ENCODE data around the gene WNT8A. TPM values are rescaled to one million over a fixed set of nuclear protein-coding genes. Genes with fewer than 3 reads are reported as not detected.

Gene WNT8A
- total and polyA plus RNA-seq, 2 of the 8 experiments (the other 6 are each of a cell fraction or from before 2014, with no cell fraction given), result 0.06 TPM; not detected in 1

- no peak for TF ChIP-seq EGR1 (IDR thresholded peaks at IDR 0.05; ENCODE audit: borderline replicate concordance, low read depth, low read length)
- TF ChIP-seq ATF2 (IDR thresholded peaks at IDR 0.05; ENCODE audit: low read length), result no peak
- no peak for TF ChIP-seq SAP30 (IDR thresholded peaks at IDR 0.05; ENCODE audit: insufficient read depth, insufficient replicate concordance, low read length)
- TF ChIP-seq CBX8 (IDR thresholded peaks at IDR 0.05; ENCODE audit: borderline replicate concordance, low read depth, low read length), result no peak
- TF ChIP-seq CHD7 (IDR thresholded peaks at IDR 0.05; ENCODE audit: insufficient replicate concordance, low read length), result no peak
- no peak for TF ChIP-seq SP4 (IDR thresholded peaks at IDR 0.05; ENCODE audit: low read length)
- no peak for TF ChIP-seq PHF8 (conservative IDR thresholded peaks at IDR 0.05; ENCODE audit: low read depth, low read length)
Measured at GRCh38 chr5:138132543-138132942, 48.7 kb downstream of the WNT8A start (continued).
